GM12878 (cell line): ENCODE measurements around the gene NUDT7.

Experiments
- BHLHE40 ChIP-seq, 2 experiments: fragments of 450-650 bp in 1 of 2; IDR thresholded peaks; 2 replicates each; pipeline ENCODE4 v1.6.1; 2011 to 2017; ENCODE audit warnings: low read depth in 2 of 2, borderline replicate concordance in 1 of 2, improper control_type of control experiment in 1 of 2, low read length in 1 of 2, mild to moderate bottlenecking in 1 of 2
- EP300 ChIP-seq, 2 experiments: fragments of 150-350 bp in 1 of 2; IDR thresholded peaks; 2 replicates each; pipeline ENCODE4 v1.6.1; 2011 to 2012; ENCODE audit warnings: low read depth in 2 of 2, low read length in 2 of 2, borderline replicate concordance in 1 of 2, improper control_type of control experiment in 1 of 2, inconsistent platforms in 1 of 2; ENCODE audit not compliant: control insufficient read depth in 1 of 2
- NFXL1 ChIP-seq: fragments of 450-650 bp; IDR thresholded peaks from 2 replicates; pipeline ENCODE4 v1.6.1; 2017; ENCODE audit warnings: antibody characterized with exemption, mild to moderate bottlenecking, borderline replicate concordance
- POLR2AphosphoS2 ChIP-seq: IDR thresholded peaks from 2 replicates; pipeline ENCODE4 v1.6.1; 2011; ENCODE audit warnings: low read depth, mild to moderate bottlenecking, low read length, improper control_type of control experiment, moderate library complexity
- SIN3A ChIP-seq: IDR thresholded peaks from 2 replicates; pipeline ENCODE4 v1.6.1; 2012; ENCODE audit warnings: low read depth, low read length, improper control_type of control experiment
- SMARCA5 ChIP-seq: fragments of 450-650 bp; IDR thresholded peaks from 2 replicates; pipeline ENCODE4 v1.6.1; 2017; ENCODE audit warnings: mild to moderate bottlenecking
- ZSCAN29 ChIP-seq: fragments of 450-650 bp; IDR thresholded peaks from 2 replicates; pipeline ENCODE4 v1.6.1; 2017; ENCODE audit warnings: mild to moderate bottlenecking, moderate library complexity
- TF ChIP-seq, protein P1 (sequence below): IDR thresholded peaks from 2 replicates; pipeline ENCODE4 v1.6.1; 2012; ENCODE audit warnings: mild to moderate bottlenecking, low read depth, low read length
- TF ChIP-seq, protein P2 (sequence below): IDR thresholded peaks from 2 replicates; pipeline ENCODE4 v1.6.1; 2012; ENCODE audit warnings: low read depth, low read length, improper control_type of control experiment
- TF ChIP-seq, protein P3 (sequence below), 3 experiments: IDR thresholded peaks in 2 of 3; conservative IDR thresholded peaks in 1 of 3; 2 replicates each; pipeline ENCODE4 v1.5.1; 2011; ENCODE audit warnings: low read depth in 3 of 3, low read length in 3 of 3, mild to moderate bottlenecking in 3 of 3, control low read depth in 2 of 3, moderate library complexity in 2 of 3, inconsistent platforms in 1 of 3, mixed read lengths in 1 of 3; ENCODE audit not compliant: control insufficient read depth in 2 of 3, insufficient read depth in 1 of 3; ENCODE audit errors: extremely low read depth in 1 of 3

DNA sequence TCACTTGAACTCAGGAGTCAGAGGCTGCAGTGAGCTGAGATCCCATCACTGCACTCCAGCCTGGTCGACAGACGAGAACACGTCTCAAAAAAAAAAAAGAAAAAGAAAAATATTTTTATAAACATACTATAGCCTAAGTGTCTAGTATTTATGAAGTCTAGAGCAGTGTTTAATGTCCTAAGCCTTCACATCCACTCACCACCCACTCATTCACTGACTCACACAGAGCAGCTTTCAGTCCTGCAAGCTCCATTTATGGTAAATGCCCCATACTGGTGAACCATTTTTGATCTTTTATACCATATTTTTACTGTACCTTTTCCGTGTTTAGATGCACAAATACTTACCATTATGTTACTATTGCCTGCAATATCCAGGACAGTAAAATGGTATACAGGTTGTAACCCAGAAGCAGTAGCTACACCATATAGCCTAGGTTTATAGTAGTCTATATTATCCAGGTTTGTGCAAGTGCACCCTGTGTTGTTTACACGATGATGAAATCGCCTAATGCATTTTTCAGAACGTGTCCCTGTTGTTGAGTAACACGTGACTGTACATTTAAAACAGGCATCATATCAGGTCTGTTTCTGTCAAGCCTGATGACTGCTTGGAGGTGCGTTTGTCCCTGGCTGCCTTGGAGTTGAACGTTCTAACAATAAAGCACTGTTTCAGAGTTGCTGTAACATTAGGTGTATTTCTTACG lies 10.1 kb downstream of the NUDT7 start:
- TF ChIP-seq, protein P1, sequence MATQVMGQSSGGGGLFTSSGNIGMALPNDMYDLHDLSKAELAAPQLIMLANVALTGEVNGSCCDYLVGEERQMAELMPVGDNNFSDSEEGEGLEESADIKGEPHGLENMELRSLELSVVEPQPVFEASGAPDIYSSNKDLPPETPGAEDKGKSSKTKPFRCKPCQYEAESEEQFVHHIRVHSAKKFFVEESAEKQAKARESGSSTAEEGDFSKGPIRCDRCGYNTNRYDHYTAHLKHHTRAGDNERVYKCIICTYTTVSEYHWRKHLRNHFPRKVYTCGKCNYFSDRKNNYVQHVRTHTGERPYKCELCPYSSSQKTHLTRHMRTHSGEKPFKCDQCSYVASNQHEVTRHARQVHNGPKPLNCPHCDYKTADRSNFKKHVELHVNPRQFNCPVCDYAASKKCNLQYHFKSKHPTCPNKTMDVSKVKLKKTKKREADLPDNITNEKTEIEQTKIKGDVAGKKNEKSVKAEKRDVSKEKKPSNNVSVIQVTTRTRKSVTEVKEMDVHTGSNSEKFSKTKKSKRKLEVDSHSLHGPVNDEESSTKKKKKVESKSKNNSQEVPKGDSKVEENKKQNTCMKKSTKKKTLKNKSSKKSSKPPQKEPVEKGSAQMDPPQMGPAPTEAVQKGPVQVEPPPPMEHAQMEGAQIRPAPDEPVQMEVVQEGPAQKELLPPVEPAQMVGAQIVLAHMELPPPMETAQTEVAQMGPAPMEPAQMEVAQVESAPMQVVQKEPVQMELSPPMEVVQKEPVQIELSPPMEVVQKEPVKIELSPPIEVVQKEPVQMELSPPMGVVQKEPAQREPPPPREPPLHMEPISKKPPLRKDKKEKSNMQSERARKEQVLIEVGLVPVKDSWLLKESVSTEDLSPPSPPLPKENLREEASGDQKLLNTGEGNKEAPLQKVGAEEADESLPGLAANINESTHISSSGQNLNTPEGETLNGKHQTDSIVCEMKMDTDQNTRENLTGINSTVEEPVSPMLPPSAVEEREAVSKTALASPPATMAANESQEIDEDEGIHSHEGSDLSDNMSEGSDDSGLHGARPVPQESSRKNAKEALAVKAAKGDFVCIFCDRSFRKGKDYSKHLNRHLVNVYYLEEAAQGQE = no peak
- TF ChIP-seq SIN3A (no peak), NFXL1 (no peak), BHLHE40 (IDR thresholded peaks at IDR 0.05; ENCODE audit: borderline replicate concordance in 1 of 2, low read depth in 2 of 2, low read length in 1 of 2) (no peak), EP300 (IDR thresholded peaks at IDR 0.05; ENCODE audit: borderline replicate concordance in 1 of 2, control insufficient read depth in 1 of 2, low read depth in 2 of 2, low read length in 2 of 2) (no peak), ZSCAN29 (no peak), POLR2AphosphoS2 (no peak), SMARCA5 (no peak)
- TF ChIP-seq, protein P2, sequence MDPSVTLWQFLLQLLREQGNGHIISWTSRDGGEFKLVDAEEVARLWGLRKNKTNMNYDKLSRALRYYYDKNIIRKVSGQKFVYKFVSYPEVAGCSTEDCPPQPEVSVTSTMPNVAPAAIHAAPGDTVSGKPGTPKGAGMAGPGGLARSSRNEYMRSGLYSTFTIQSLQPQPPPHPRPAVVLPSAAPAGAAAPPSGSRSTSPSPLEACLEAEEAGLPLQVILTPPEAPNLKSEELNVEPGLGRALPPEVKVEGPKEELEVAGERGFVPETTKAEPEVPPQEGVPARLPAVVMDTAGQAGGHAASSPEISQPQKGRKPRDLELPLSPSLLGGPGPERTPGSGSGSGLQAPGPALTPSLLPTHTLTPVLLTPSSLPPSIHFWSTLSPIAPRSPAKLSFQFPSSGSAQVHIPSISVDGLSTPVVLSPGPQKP = no peak
- TF ChIP-seq, protein P3, sequence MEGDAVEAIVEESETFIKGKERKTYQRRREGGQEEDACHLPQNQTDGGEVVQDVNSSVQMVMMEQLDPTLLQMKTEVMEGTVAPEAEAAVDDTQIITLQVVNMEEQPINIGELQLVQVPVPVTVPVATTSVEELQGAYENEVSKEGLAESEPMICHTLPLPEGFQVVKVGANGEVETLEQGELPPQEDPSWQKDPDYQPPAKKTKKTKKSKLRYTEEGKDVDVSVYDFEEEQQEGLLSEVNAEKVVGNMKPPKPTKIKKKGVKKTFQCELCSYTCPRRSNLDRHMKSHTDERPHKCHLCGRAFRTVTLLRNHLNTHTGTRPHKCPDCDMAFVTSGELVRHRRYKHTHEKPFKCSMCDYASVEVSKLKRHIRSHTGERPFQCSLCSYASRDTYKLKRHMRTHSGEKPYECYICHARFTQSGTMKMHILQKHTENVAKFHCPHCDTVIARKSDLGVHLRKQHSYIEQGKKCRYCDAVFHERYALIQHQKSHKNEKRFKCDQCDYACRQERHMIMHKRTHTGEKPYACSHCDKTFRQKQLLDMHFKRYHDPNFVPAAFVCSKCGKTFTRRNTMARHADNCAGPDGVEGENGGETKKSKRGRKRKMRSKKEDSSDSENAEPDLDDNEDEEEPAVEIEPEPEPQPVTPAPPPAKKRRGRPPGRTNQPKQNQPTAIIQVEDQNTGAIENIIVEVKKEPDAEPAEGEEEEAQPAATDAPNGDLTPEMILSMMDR (IDR thresholded peaks at IDR 0.05 in 2 of 3, conservative IDR thresholded peaks at IDR 0.05 in 1 of 3; ENCODE audit: control insufficient read depth in 2 of 3, extremely low read depth in 1 of 3, insufficient read depth in 1 of 3, low read depth in 3 of 3, low read length in 3 of 3) = no peak
